ENCODE measurements around the gene ZGPAT. TPM values are rescaled to one million over a fixed set of nuclear protein-coding genes. Genes with fewer than 3 reads are reported as not detected.
"Not testable (repeated sequence)": the region's sequence is repeated elsewhere in the genome, so short reads cannot be mapped to it uniquely, and the experiment has no call there.

ZGPAT gene
- total RNA-seq, 2 experiments from 2014 or later = 22.4 to 22.5 TPM

DNA sequence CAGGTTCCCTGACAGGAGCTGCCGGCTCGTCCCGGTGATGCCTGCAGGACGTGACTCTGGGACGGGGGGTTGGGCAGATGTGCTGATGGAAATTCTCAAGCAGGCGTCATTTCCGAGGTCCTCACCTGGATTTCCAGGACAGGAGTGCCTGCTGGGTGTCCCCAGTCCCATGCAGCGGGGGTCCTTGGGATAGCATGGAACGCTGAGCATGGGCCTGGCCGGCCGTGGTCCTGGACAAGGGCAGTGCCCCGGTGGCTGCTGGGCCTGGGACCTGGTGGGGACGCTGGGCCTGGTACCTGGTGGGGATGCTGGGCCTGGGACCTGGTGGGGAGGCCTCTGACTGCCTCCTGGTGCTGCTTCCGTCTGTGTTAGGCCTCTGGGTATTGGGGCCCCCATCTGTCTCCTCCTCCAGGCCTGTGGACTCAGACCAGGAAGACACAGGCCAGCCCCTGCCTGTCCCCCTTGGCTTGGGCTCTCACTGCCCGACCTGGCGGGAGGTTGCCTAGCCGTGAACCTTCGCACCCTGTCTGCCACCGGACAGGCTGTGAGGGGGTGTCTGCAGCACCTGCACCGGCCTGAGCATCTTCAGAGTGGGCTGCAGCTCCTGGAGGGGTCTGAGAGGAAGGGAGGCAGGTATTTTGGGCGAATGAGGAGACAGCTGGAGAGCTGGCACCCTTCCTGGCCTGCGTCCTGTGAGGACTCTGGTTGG, 43.5 kb upstream of the ZGPAT start:
- POLR2A ChIA-PET = no interaction called here

GRCh38 chr20:63664861-63665594, 42.8 kb upstream of the ZGPAT start:
- Mint-ChIP-seq H3K27ac (no peak overlapping the region), H3K4me3 (no peak overlapping the region), H3K9me3 (no peaks in the 10 kb centered on the region), H3K36me3 (ENCODE audit: low read depth) (peaks cover 19% of the 10 kb centered on the region), H3K27me3 (no peaks in the 10 kb centered on the region), H3K4me1 (ENCODE audit: low read depth) (peaks cover 3% of the 10 kb centered on the region)
- ATAC-seq (no peak), DNase-seq (no peak)
- intact Hi-C loops (cut with micrococcal nuclease) = no loop called here
- no peak for TF ChIP-seq CTCF (IDR thresholded peaks at IDR 0.05)
- POLR2A ChIA-PET = no interaction called here
- CTCF ChIA-PET = no interaction called here

More for the DNA sequence above, 43.5 kb upstream of the ZGPAT start:
- intact Hi-C loops (cut with micrococcal nuclease) = no loop called here
- no peaks in the 10 kb centered on the region for H3K9me3 Mint-ChIP-seq
- ATAC-seq (no peak), DNase-seq (no peak)
- H3K27ac Mint-ChIP-seq = no peak overlapping the region
- H3K4me1 Mint-ChIP-seq (ENCODE audit: low read depth) = peaks cover 8% of the 10 kb centered on the region
- no peak for TF ChIP-seq CTCF (IDR thresholded peaks at IDR 0.05)
- no peaks in the 10 kb centered on the region for H3K27me3 Mint-ChIP-seq
- H3K36me3 Mint-ChIP-seq (ENCODE audit: low read depth) = peaks cover 23% of the 10 kb centered on the region
- no peak overlapping the region for H3K4me3 Mint-ChIP-seq
- CTCF ChIA-PET = no interaction called here

- no peaks in the 10 kb centered on the region for H3K27me3 Mint-ChIP-seq
- no peak overlapping the region for H3K4me3 Mint-ChIP-seq
- ATAC-seq = no peak
- H3K27ac Mint-ChIP-seq = no peak overlapping the region
- CTCF ChIA-PET = no interaction called here
- no peak for DNase-seq
- no peaks in the 10 kb centered on the region for H3K4me1 Mint-ChIP-seq (ENCODE audit: low read depth)
- H3K36me3 Mint-ChIP-seq (ENCODE audit: low read depth) = peaks cover 20% of the 10 kb centered on the region
- no peak for TF ChIP-seq CTCF (IDR thresholded peaks at IDR 0.05)
- intact Hi-C loops (cut with micrococcal nuclease) = no loop called here
- POLR2A ChIA-PET = no interaction called here
- H3K9me3 Mint-ChIP-seq = no peaks in the 10 kb centered on the region
These were observed 42.1 kb upstream of the ZGPAT start for GRCh38 chr20:63665708-63666107.

DNA sequence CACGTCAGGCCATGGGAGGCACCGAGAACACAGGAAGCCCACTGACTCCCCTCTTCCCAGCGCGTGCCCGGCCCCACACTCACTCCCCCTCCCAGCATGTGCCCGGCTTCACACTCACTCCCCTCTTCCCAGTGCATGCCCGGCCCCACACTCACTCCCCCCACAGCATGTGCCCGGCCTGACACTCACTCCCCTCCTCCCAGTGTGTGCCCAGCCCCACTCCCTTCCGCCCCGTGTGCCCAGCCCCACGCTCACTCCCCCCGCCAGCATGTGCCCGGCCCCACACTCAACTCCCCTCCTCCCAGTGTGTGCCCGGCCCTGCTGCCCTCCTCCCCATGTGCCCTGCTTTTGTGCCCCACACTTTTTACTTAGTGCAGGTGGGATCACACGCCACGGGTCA, 40.0 kb upstream of the ZGPAT start:
- Mint-ChIP-seq H3K4me1 (ENCODE audit: low read depth) (no peaks in the 10 kb centered on the region), H3K27ac (no peak overlapping the region), H3K36me3 (ENCODE audit: low read depth) (peaks cover 16% of the 10 kb centered on the region), H3K4me3 (no peak overlapping the region), H3K9me3 (no peaks in the 10 kb centered on the region), H3K27me3 (no peaks in the 10 kb centered on the region)
- no peak for TF ChIP-seq CTCF (IDR thresholded peaks at IDR 0.05)
- CTCF ChIA-PET = interaction anchor here (1.4 kb wide), 1 partner anchor 10 kb away, joined by 3 read pairs; the partner anchor contains the start of gene RTEL1
- ATAC-seq (no peak), DNase-seq (no peak)
- intact Hi-C loops (cut with micrococcal nuclease) = no loop called here
- POLR2A ChIA-PET = interaction anchor here (1.8 kb wide), 1 partner anchor 19 kb away, joined by 5 read pairs; no protein-coding TSS in a partner anchor

DNA sequence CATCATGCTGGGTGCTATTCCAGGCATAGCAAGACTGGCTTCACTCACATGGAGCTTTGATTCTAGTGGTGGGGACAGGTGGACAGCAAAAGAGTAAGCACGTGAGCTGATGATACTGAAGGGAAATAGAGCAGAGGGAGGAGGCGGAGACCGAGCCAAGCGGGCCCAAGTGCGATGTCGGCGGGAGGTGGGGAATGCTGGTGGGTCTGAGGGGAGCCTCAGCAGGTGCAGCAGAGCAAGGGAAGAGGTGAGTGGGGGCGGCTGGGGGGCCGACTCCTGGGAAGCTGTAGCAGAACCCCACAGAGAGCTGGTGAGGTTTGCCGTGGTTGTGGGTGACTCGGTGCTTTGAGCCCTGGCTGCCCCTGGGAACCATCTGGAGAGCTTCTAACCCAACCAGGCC, 39.5 kb upstream of the ZGPAT start:
- peaks cover 16% of the 10 kb centered on the region for H3K36me3 Mint-ChIP-seq (ENCODE audit: low read depth)
- ChIA-PET POLR2A (interaction anchor here (0.8 to 1.8 kb wide), 2 partner anchors 14 to 19 kb away, joined by 3 to 5 read pairs; no protein-coding TSS in a partner anchor), CTCF (interaction anchor here (1.4 kb wide), 1 partner anchor 10 kb away, joined by 3 read pairs; the partner anchor contains the start of gene RTEL1)
- no peak for TF ChIP-seq CTCF (IDR thresholded peaks at IDR 0.05)
- intact Hi-C loops (cut with micrococcal nuclease) = no loop called here
- H3K27ac Mint-ChIP-seq = no peak overlapping the region
- DNase-seq = no peak
- H3K27me3 Mint-ChIP-seq = no peaks in the 10 kb centered on the region
- no peak overlapping the region for H3K4me3 Mint-ChIP-seq
- H3K4me1 Mint-ChIP-seq (ENCODE audit: low read depth) = no peaks in the 10 kb centered on the region
- ATAC-seq = no peak
- no peaks in the 10 kb centered on the region for H3K9me3 Mint-ChIP-seq

- DNase-seq; intact Hi-C loops (cut with micrococcal nuclease); CTCF ChIA-PET; H3K4me1 Mint-ChIP-seq (ENCODE audit: low read depth); H3K27me3 Mint-ChIP-seq; POLR2A ChIA-PET; H3K4me3 Mint-ChIP-seq; ATAC-seq; H3K27ac Mint-ChIP-seq; H3K9me3 Mint-ChIP-seq: not testable (repeated sequence)
- peaks cover 26% of the 10 kb centered on the region for H3K36me3 Mint-ChIP-seq (ENCODE audit: low read depth)
These were observed 36.1 kb upstream of the ZGPAT start for GRCh38 chr20:63671695-63672094.

Measured in activated CD8-positive, alpha-beta T cell treated with anti-CD3 and anti-CD28 coated beads for 36 hours (primary cell).